EH (cell line): Measurements from ENCODE around the gene ANAPC2.

Source experiments
- DNase-seq: peaks from one replicate; pipeline ENCODE4 v3.0.0-alpha.2; 2015; ENCODE audit warnings: low read depth

ANAPC2 gene

DNA sequence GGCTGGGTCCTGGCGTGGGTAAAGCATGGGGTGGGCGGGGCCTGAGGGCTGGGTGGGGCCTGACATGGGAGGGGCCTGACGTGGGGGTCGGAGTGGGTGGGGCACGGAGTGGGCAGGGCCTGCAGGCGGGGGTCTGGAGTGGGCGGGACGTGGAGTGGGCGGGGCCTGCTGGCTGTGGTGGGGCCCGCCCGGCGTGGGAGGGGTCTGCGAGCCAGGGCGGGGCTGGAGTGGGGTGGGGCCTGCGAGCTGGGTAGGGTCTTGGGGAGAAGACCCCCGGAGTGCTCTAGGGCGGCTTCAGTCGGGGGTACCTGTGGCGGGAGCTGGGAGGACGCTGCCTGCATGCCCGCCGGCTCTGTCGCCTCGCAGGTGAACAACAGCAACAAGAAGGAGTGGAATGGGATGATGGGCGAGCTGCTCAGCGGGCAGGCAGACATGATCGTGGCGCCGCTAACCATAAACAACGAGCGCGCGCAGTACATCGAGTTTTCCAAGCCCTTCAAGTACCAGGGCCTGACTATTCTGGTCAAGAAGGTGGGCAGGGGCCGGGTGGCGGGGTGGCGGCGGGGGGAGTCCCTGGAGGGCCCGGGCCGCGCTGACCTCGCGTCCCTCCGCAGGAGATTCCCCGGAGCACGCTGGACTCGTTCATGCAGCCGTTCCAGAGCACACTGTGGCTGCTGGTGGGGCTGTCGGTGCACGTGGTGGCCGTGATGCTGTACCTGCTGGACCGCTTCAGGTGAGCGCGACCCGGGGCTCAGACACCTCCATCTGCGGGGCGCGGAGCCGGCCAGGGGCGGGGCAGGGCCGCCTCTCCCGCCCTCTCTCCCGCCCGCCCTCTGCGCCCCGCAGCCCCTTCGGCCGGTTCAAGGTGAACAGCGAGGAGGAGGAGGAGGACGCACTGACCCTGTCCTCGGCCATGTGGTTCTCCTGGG, 26.5 kb downstream of the ANAPC2 start:
- no peak for DNase-seq

DNA sequence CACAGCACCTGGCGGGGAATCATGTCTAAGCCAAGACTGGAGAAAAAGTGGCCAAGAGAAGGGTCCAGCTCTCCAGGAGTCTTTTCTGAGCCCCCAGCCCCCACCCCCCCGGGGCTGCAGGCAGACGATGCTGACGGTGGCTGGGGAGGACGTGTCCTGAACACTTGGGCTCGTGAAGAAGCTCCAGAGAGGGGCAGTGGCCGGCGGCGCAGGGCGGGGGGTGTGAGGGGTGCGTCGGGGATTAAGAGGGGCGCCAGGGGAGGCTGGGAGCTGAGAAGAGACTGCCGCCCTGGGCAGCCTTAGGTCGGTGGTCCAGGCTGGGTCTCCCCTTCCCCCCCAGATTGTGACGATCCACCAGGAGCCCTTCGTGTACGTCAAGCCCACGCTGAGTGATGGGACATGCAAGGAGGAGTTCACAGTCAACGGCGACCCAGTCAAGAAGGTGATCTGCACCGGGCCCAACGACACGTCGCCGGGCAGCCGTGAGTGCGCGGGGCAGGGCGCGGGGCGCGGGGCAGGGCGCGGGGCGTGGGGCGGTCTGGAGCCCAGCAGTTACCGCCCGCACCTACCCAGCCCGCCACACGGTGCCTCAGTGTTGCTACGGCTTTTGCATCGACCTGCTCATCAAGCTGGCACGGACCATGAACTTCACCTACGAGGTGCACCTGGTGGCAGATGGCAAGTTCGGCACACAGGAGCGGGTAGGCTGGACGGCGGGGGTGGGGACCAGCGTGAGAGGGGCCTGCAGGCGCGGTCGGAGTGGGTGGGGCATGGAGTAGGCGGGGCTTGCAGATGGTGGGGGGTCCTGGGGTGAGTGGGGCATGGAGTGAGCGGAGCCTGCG, 27.4 kb downstream of the ANAPC2 start:
- no peak for DNase-seq

DNA sequence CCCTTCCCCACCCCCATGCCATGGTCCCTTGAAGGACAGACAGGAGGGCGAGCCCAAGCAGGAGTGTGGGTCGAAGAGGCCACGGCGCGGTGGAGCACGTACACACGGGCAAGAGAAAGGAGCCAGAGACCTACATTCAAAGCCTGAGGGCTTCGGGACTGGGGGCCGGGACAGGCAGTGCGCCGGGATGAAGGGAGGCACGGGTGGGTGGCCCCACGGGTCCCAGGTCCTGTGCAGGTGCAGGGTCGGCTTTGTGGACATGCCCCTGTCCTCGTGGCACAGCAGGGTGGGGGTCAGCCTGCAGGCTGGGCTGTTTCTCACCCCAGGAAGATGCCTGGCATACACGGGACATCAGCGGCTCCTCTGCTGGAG, 28.3 kb downstream of the ANAPC2 start:
- no peak for DNase-seq

DNA sequence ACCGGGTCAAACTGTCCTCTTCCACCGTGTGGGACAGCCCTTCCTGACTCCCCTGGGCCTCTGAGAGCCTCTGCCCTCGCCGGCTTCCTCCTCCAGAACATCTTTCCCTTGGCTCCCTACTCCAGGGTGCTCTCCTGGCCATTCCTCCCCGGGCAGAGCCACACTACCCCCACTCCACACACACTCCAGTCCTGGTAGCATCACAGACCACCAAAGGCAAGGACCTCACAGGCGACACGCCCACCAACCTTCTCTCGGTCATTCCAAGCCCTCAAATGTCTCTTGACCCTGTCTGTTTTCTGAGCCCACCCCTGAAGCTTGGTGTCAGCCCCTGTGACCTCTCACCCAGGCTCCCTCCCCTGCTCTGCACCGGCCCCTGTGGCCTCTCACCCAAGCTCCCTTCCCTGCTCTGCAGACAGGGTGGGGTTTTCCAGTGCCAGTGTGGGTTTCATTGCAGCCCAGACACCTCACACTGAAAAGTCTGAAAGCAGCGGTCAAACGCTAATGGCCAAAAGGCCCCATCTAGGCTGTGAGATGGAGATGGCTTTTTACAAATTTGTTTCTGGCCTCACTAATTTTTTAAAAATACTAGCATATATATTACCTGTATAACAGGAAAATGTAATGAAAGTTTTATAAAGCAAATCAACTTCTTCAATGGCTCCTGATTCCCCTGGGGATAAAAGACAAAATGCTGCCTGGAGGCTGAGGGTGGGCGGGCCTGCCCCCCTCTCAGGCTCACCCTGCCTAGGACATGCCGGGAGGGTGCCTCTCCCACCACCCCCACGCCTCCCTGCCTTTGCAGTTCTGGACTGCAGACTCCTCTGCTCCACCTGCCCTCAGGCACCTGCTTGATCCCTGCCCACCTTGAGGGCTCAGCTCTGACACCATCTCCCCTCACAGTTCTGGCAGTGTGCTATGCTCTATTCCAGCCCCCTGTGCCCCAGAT, 29.0 kb downstream of the ANAPC2 start:
- no peak for DNase-seq

DNA sequence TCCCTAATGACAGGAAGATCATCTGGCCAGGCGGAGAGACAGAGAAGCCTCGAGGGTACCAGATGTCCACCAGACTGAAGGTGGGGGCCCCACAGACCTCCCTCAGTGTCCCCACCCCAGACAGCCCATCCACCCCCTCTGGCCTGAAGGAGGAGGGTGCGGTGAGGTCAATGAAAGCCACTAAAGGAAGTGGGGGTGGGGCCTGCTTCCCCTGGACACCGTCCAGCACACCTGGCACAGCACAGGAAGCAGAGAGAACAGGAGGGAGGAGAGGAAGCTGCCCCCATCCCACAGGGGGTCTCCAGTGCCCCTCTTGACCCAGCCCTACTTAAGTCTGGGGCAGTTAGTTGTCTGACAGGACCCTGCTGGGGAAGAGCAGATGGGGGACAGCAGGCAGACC, 29.7 kb downstream of the ANAPC2 start:
- no peak for DNase-seq

DNA sequence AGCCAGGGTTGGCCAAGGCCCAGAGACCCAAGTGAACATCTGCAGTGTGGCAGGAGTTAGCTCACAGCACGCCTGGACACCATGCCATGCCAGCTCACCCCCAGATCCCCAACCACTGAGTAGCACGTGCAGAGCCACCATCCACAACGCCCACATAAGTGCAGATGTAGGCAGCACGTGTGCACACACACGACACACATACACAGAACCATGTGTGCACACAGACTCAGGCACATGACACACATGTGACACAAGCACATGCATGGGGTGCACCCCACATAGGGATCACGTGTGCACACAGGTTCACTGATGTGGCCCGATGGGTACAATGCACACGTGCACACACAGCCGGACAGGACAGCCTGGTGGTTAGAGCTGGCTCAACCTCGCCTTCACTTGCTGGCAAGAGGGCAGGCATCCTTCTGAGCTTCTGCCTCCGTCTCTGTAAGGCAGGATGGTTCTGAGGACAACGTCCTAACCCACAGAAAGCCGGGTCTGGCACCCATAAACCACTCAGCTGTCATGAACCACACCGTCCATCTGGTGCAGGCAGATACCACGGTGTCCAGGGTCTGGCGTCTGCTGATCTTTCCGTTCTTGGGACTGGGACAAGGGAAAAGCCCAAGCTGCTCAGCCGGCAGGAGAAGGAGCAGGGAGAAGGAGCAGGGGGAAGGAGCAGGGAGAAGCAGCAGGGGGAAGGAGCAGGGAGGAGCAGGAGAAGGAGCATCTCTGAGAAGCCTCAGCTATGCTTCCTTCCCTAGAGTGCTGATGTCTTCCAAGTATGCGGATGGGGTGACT, 30.5 kb downstream of the ANAPC2 start:
- no peak for DNase-seq

DNA sequence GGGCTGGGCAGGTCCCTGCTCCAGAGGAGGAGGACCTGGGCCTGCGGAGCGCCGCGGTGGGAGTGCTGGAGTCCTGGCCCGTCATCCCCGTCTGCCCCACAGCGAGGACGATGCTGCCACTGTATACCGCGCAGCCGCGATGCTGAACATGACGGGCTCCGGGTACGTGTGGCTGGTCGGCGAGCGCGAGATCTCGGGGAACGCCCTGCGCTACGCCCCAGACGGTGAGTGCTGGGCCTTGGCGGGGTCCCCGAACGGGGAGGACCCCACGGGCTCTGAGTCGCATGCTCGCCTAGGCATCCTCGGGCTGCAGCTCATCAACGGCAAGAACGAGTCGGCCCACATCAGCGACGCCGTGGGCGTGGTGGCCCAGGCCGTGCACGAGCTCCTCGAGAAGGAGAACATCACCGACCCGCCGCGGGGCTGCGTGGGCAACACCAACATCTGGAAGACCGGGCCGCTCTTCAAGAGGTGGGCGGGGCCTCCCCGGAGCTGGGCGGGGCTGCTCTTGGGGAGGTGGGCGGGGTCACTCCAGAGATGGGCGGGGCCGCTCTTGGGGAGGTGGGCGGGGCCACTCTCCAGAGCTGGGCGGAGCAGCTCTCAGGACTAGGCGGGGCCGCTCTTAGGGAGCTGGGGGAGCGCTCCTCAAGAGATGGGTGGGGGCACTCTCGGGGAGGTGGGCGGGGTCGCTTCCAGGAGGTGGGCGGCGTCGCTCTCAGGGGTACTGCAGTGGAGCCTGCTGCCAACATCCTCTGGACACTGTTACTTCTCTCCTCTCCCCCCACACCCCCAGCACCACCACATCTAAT, 31.6 kb downstream of the ANAPC2 start:
- DNase-seq = peak; percentile 48

DNA sequence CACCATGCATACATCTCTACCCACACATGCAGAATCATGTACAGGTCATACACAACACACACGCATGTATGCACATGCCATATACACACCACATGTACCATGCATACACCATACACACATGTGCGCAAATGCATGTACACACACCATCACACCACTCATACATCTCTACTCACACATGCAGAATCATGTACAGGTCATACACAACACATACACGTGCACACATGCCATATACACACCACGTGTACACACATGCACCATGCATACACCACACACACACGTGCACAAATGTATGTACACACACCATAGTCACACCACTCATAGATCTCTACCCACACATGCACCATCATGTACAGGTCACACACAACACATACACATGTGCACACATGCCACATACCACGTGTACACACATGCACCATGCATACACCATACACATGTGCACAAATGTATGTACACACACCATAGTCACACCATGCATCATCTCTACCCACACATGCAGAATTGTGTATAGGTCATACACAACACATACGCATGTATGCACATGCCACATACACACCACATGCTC, 35.4 kb downstream of the ANAPC2 start:
- DNase-seq = no peak

DNA sequence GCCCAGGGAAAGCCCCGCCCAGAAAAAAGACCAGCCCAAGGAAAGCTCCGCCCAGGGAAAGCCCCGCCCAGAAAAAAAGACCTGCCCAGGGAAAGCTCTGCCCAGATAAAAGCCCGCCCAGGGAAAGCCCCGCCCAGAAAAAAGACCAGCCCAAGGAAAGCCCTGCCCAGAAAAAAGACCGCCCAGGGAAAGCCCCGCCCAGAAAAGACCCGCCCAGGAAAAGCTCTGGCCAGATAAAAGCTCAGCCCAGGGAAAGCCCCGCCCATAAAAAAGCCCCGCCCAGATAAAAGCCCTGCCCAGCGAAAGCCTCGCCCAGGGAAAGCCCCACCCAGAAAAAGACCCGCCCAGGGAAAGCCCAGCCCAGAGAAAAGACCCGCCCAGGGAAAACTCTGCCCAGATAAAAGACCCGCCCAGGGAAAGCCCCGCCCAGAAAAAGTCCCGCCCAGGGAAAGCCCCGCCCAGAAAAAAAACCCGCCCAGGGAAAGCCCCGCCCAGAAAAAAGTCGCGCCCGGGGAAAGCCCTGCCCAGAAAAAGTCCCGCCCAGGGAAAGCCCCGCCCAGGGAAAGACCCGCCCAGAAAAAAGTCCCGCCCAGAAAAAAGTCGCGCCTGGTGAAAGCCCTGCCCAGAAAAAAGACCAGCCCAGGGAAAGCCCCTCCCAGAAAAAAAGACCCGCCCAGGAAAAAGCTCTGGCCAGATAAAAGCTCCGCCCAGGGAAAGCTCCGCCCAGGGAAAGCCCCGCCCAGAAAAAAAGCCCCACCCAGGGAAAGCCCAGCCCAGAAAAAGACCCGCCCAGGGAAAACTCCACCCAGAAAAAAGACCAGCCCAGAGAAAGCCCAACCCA, 37.5 kb downstream of the ANAPC2 start:
- peak; percentile 59 for DNase-seq

DNA sequence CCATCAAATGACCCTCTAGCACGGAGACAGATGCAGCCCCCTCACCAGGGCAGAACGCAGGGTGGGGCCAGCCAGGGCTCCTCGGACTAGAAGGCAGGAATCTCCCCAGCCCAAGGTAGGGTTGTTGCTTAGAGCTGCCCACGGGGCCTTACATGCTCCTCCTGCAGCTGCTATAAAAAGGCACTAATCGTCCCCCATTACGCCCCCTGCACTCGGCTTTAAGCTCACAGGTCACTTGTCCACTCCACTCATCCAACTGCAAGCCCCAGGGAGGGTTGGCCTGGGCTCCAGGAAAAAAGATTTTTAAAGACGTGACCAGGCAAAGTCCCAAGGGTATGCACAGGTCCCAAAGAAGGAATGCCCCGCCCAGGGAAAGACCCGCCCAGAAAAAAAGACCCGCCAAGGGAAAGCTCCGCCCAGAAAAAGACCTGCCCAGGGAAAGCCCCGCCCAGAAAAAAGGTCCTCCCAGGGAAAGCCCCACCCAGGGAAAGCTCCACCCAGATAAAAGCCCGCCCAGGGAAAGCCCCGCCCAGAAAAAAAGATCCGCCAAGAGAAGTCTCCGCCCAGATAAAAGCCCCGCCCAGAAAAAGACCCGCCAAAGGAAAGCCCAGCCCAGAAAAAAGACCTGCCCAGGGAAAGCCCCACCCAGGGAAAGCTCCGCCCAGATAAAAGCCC, 38.3 kb downstream of the ANAPC2 start:
- DNase-seq = peak; percentile 17

DNA sequence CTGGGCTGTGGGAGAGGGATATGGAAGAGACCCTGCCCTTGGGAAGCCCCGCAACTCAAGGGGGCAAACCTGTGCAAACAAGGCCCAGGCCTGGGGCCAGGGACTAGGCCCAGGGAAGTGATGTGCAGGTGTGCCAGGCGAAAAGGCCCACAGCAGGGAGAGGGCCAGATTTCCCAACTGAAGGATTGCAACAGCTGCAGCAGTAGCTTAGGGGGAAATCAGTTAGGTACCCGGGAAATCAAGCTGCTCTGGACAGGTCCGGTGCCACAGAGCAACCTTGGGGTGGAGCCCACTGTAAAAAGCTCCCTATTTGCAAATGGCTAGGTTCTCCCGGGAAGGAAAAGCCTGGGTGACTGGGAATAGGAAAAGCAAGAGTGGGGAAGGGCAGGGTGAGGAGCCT, 39.0 kb downstream of the ANAPC2 start:
- no peak for DNase-seq

DNA sequence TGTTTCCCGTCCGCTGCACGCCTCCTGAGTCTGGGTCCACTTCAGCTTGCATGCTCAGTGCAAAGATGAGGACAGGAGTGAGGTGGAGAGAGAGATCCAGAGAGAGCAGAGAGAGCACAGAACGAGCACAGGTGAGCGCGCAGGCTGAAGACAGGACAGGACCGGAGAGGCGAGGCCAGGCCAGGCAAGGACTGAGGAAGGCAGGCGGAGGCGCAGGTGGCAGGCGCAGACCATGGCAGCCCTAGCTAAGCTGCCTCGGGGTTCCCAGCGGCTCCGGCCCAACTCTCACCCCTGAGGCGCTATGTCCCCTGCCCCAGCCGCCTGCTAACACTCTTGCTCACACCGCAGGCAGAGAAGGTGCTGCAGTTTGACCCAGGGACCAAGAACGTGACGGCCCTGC, 39.7 kb downstream of the ANAPC2 start:
- no peak for DNase-seq

DNA sequence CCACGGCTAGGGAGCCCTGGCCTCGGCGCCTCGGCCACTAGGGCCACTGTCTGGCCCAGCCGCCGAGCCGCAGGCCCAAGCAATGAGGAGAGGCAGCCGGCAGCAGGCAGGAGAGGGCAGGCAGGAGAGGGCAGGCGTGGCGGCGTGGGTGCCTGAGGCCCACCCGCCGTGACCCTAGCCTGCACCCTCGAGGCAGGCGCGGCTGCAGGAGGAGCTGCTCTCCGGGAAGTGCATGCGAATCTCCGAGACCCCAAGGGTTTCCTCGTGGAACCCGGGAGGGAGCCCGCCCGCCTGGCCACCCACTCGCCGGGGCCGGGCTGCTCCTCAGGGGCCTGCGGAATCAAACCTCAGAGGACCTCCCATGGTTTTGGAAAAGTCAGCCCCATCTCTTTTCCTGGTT, 40.1 kb downstream of the ANAPC2 start:
- DNase-seq = no peak

DNA sequence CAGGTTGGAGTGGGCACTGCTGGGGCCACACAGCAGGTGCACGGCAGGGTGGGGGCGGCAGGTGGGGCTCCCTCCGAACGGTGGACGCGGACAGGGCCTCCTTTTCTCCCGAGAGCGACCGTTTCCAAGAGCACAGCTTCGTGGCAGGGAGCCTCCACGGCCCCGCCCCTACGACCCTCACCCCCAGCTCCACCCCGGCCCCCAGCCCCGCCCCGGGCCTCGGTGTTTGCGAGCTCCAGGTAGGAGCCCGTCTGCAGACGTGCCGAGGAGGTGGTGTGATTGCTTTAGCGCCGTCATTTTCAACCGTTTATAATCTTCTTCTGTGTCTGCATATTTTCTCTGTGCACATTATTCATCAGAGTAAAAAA, 40.6 kb downstream of the ANAPC2 start:
- DNase-seq = no peak

DNA sequence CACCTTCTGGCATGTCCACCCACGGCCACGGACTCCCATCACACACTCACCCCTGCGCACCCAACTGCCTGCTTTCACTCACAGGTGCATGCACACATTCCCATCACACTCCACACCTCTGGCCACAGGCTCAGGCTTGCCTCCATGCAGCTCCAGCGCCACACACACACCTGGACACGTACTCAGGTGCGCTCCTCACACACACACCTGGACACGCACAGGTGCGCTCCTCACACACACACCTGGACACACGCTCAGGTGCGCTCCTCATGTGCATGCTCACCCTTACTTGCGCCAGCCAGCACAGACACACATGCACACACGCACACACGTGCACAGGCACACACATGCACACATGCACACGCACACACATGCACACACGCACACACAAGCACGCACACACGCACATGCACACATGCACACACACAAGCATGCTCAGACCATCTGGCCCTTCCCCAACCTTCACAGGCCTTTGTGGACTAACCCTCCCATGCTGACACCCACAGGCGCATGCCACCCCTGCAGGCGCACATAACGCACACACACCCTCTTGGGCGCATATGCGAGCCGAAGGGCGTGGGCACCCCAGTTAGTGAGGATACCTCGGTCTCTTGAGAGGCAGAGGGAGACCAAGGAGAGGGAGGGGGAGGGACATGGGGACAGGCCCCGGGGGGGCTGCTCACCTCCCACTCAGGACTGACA, 41.1 kb downstream of the ANAPC2 start:
- DNase-seq = no peak

DNA sequence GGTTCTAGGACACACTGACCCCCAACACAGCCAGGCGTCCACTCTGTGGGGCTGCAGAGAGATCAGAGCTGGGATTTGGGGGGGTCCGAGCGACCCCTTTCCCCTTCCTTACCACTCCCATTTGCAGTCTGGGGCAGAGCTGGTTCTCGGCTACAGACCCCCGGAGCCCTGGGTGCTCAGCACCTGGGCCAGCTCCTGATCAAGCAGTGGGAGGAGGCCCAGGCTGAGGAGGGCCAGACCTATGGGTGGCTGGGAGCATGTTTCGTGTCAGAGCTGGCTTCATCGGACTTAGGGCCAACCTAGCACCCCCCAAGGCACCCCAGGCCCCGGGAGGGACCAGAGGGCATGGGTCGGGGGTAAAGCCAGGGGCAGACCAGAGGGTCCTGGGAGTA, 41.8 kb downstream of the ANAPC2 start:
- no peak for DNase-seq

DNA sequence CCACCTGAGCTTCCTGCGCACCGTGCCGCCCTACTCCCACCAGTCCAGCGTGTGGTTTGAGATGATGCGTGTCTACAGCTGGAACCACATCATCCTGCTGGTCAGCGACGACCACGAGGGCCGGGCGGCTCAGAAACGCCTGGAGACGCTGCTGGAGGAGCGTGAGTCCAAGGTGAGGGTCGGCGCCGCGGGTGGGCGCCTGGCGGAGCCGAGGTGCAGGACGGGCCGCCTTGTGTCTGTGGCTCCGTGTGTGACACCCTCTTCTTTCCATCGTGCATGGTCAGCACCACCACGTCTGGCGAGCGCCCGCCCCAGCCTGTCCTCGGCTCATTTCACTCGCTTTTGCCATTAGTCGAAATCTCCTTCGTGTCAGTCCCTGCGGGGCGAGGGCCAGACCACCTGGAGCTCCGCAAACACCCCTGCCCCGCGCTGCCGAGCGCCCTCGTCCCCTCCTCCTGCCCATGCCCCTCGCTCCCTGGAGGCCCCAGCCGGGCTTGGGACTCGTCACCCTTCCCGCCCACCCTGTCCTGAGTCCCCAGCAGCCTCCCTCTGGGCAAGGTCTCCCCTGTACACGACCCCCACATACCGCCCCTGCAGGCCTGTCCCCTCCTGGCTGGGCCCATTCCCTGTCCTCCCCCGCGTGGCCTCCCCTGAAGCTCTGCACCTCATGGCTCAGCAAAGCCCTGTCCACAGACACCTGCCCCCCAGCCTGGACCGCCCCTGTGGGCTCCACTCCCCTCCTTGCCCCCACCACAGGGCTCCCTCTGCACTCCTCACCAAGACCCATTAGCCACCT, 42.4 kb downstream of the ANAPC2 start:
- DNase-seq = no peak
